GM12878 (cell line): ENCODE data around the gene TMBIM1. TPM values are rescaled to one million over a fixed set of nuclear protein-coding genes. Genes with fewer than 3 reads are reported as not detected.

ENCODE experiments used
- CHD2 ChIP-seq: IDR thresholded peaks from 2 replicates; pipeline ENCODE4 v1.6.1; 2011; ENCODE audit warnings: low read depth, low read length, improper control_type of control experiment, borderline replicate concordance
- WRNIP1 ChIP-seq: IDR thresholded peaks from 2 replicates; pipeline ENCODE4 v1.6.1; 2011; ENCODE audit warnings: low read depth, low read length, improper control_type of control experiment, borderline replicate concordance
- polyA plus RNA-seq, 11 experiments: library from polyadenylated mRNA; depleted of rRNA in 4 of 11; unstranded in 6 of 11; stranded (reverse) in 5 of 11; fragments of >200 nt; fragmentation: Nextera tagmentation in 4 of 11; fragmentation: Illumina TruSeq in 1 of 11; extraction: Ambion mirVana in 4 of 11; extraction: Trizol in 1 of 11; gene quantifications; 1 replicate in 1 of 11; 2 replicates in 10 of 11; pipeline versions ENCODE4 v1.2.1 to v1.2.3, GENCODE V29; 2011 to 2016; ENCODE audit warnings: inconsistent platforms in 2 of 11, missing spikeins in 2 of 11, low read depth in 1 of 11
- total RNA-seq, 4 experiments: library from RNA; depleted of rRNA in 3 of 4; stranded (reverse); fragments of >200 nt in 3 of 4; fragmentation: Illumina TruSeq in 1 of 4; extraction: Trizol in 1 of 4; gene quantifications; 2 replicates each; pipeline versions ENCODE4 v1.2.1 to v1.2.3, GENCODE V29; 2013 to 2021
- TF ChIP-seq, protein P1 (sequence below): fragments of 450-650 bp; formaldehyde crosslinking; IDR thresholded peaks from 2 replicates; pipeline ENCODE4 v1.5.0; 2022; ENCODE audit warnings: mild to moderate bottlenecking, missing genetic modification characterization
- TF ChIP-seq, protein P2 (sequence below): fragments of 450-650 bp; IDR thresholded peaks from 2 replicates; pipeline ENCODE4 v1.6.1; 2018; ENCODE audit warnings: mild to moderate bottlenecking, low read depth, moderate library complexity; ENCODE audit not compliant: partially characterized antibody

Gene TMBIM1
- total and polyA plus RNA-seq, 10 of the 15 experiments (the other 5 are each of a cell fraction or from before 2014, with no cell fraction given) = 6.1 to 38.3 (median 26.2) TPM

DNA sequence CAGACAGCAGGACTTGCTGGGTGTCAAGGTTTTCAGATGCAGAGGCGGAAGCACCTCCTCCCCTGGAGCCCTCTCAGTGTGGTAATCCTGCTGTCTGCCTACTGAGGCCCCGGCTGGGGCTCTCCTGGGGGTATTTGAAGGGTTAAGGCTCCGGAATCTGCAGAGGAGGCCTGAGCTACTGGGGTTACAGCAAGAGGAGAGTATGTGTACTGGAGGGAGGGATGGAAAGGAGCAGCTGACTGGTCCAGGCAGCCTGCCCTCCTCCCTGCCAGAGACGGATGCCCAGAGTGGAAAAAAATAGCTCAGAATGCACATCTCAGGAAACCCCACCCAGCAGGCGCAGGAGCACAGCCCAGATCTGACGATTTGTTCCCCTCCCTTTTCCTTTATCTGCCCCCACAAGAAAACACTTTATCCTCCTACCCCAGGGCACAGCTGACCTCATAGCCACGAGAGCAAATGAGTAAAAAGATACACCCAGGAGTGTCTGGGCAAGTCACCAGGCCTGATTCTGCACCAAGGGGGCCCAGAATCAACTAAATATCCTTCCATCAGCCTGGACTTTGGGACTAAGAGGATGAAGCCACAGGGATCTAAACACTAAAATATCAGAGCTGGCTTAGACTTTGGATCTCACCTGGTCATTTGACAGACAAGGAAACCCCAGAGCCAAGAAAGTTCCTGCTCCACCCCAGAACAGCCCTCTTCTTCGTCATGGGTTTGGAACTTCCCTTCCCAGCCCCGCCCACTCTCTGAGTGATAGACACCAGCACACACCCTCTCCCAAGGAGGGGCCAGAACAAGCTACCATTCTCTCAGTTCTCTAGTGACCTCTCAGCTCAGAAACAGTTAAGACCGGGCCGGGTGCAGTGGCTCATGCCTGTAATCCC, 5.5 kb downstream of the TMBIM1 start (continued):
- TF ChIP-seq, protein P1, sequence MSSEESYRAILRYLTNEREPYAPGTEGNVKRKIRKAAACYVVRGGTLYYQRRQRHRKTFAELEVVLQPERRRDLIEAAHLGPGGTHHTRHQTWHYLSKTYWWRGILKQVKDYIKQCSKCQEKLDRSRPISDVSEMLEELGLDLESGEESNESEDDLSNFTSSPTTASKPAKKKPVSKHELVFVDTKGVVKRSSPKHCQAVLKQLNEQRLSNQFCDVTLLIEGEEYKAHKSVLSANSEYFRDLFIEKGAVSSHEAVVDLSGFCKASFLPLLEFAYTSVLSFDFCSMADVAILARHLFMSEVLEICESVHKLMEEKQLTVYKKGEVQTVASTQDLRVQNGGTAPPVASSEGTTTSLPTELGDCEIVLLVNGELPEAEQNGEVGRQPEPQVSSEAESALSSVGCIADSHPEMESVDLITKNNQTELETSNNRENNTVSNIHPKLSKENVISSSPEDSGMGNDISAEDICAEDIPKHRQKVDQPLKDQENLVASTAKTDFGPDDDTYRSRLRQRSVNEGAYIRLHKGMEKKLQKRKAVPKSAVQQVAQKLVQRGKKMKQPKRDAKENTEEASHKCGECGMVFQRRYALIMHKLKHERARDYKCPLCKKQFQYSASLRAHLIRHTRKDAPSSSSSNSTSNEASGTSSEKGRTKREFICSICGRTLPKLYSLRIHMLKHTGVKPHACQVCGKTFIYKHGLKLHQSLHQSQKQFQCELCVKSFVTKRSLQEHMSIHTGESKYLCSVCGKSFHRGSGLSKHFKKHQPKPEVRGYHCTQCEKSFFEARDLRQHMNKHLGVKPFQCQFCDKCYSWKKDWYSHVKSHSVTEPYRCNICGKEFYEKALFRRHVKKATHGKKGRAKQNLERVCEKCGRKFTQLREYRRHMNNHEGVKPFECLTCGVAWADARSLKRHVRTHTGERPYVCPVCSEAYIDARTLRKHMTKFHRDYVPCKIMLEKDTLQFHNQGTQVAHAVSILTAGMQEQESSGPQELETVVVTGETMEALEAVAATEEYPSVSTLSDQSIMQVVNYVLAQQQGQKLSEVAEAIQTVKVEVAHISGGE = no peak
- TF ChIP-seq CHD2 (peak; percentile 28; the same call in 1 of the 2 replicates), WRNIP1 (no peak)
- TF ChIP-seq, protein P2, sequence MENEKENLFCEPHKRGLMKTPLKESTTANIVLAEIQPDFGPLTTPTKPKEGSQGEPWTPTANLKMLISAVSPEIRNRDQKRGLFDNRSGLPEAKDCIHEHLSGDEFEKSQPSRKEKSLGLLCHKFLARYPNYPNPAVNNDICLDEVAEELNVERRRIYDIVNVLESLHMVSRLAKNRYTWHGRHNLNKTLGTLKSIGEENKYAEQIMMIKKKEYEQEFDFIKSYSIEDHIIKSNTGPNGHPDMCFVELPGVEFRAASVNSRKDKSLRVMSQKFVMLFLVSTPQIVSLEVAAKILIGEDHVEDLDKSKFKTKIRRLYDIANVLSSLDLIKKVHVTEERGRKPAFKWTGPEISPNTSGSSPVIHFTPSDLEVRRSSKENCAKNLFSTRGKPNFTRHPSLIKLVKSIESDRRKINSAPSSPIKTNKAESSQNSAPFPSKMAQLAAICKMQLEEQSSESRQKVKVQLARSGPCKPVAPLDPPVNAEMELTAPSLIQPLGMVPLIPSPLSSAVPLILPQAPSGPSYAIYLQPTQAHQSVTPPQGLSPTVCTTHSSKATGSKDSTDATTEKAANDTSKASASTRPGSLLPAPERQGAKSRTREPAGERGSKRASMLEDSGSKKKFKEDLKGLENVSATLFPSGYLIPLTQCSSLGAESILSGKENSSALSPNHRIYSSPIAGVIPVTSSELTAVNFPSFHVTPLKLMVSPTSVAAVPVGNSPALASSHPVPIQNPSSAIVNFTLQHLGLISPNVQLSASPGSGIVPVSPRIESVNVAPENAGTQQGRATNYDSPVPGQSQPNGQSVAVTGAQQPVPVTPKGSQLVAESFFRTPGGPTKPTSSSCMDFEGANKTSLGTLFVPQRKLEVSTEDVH = peak; percentile 72
- TF ChIP-seq, all 136 proteins: peak for 42
